ENCODE measurements around the gene TIGD4.

DNA sequence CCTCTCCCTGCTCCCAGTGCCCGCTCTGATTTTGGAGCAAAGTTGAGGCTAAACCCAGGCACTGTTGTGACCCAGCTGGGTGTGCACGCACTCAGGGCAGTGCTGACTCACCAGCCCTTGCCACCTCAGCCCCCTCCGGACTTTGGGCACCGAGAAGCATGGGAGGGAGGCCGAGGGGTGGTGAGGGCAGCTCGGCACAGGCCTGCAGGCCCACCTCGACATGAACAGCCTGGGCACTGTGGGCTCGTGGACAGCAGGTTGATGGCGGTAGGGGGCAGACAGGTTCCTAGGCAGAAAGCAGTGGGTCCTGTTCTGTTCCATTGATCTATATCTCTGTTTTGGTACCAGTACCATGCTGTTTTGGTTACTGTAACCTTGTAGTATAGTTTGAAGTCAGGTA, 30.9 kb downstream of the TIGD4 start:
- TF ChIP-seq POLR2A (IDR thresholded peaks at IDR 0.05; ENCODE audit: low read length) (no peak), GATA1 (IDR thresholded peaks at IDR 0.05; ENCODE audit: low read depth, low read length) (no peak)

Data from erythroblast (primary cell).